ENCODE measurements around the gene RPIA.
"Not testable (repeated sequence)": the region's sequence is repeated elsewhere in the genome, so short reads cannot be mapped to it uniquely, and the experiment has no call there.

The RPIA gene

GRCh38 chr2:88796523-88796922 lies 105.0 kb downstream of the RPIA start:
- DNase-seq, result not testable (repeated sequence)

GRCh38 chr2:88797164-88797563 lies 105.7 kb downstream of the RPIA start:
- DNase-seq, result not testable (repeated sequence)

All from NCI-H187 treated with DMSO at 0.1 percent for 48 hours (cell line).